Stimulated activated CD8-positive, alpha-beta memory T cell treated with anti-CD3 and anti-CD28 coated beads, Interleukin-15, amount 100 ng/mL, for 48 hours (primary cell): ENCODE data around the gene RTTN.

Experiments
- DNase-seq, 2 donors: peaks; one replicate each; pipeline ENCODE4 v3.0.0-alpha.2; 2020; ENCODE audit warnings: low read depth in 2 of 2

RTTN gene

GRCh38 chr18:70028734-70029133 is 176.8 kb downstream of the RTTN start:
- DNase-seq, result no peak

- no peak for DNase-seq
Measured at GRCh38 chr18:70028084-70028483, 177.4 kb downstream of the RTTN start.

GRCh38 chr18:70025580-70025979 is 179.9 kb downstream of the RTTN start:
- DNase-seq, result no peak

- DNase-seq, result no peak
Measured at GRCh38 chr18:70024829-70025228, 180.7 kb downstream of the RTTN start.

- DNase-seq, result no peak
Measured at GRCh38 chr18:70024093-70024492, 181.4 kb downstream of the RTTN start.

- no peak for DNase-seq
Measured at GRCh38 chr18:70022636-70023035, 182.9 kb downstream of the RTTN start.

GRCh38 chr18:70021498-70021897 is 184.0 kb downstream of the RTTN start:
- DNase-seq, result no peak

- no peak for DNase-seq
Measured at GRCh38 chr18:70021043-70021442, 184.4 kb downstream of the RTTN start.

- no peak for DNase-seq
Measured at GRCh38 chr18:70019991-70020390, 185.5 kb downstream of the RTTN start.

- DNase-seq, result no peak
Measured at GRCh38 chr18:70019136-70019535, 186.4 kb downstream of the RTTN start.

- DNase-seq, result no peak
Measured at GRCh38 chr18:70015127-70015526, 190.4 kb downstream of the RTTN start.

GRCh38 chr18:70005580-70005979 is 199.9 kb downstream of the RTTN start:
- DNase-seq, result no peak

GRCh38 chr18:70004696-70005095 is 200.8 kb downstream of the RTTN start:
- DNase-seq, result no peak

- DNase-seq, result no peak
Measured at GRCh38 chr18:69999656-70000055, 205.8 kb downstream of the RTTN start.

- DNase-seq, result no peak
Measured at GRCh38 chr18:69998523-69998987, 206.9 kb downstream of the RTTN start.

- DNase-seq, result no peak
Measured at GRCh38 chr18:69996951-69997798, 208.3 kb downstream of the RTTN start.

GRCh38 chr18:69996417-69996816 is 209.1 kb downstream of the RTTN start:
- no peak for DNase-seq

GRCh38 chr18:69995774-69996173 is 209.7 kb downstream of the RTTN start:
- no peak for DNase-seq

- DNase-seq, result no peak
Measured at GRCh38 chr18:69992776-69993175, 212.7 kb downstream of the RTTN start.

- no peak for DNase-seq
Measured at GRCh38 chr18:69987870-69988269, 217.6 kb downstream of the RTTN start.

GRCh38 chr18:69985239-69985638 is 220.2 kb downstream of the RTTN start:
- no peak for DNase-seq

- DNase-seq, result no peak
Measured at GRCh38 chr18:69982417-69982816, 223.1 kb downstream of the RTTN start.

- no peak for DNase-seq
Measured at GRCh38 chr18:69981948-69982347, 223.5 kb downstream of the RTTN start.
